CD4-positive, CD25-positive, alpha-beta regulatory T cell (primary cell): Measurements from ENCODE around the gene PRAF2. TPM values are rescaled to one million over a fixed set of nuclear protein-coding genes. Genes with fewer than 3 reads are reported as not detected.
A peak's percentile ranks its signal among the peaks of the same experiment; 100 is the strongest.

Experiments used
- ATAC-seq, 2 donors: fragments of 150-1000 bp; cut with Tn5 transposase; one replicate each; pipeline ENCODE4 v1.10.0; 2021; ENCODE audit warnings: low read depth in 2 of 2, moderate number of reproducible peaks in 2 of 2, moderate library complexity in 1 of 2
- DNase-seq, 3 donors: peaks; one replicate each; pipeline versions ENCODE4 v3.0.0 to v3.0.0-alpha.2; 2012 to 2022; ENCODE audit warnings: mixed read lengths in 1 of 3
- H3K27ac ChIP-seq: one replicate; pipeline ENCODE4 v1.7.0; 2013; ENCODE audit warnings: mild to moderate bottlenecking, low read length; ENCODE audit not compliant: insufficient read depth, poor library complexity, severe bottlenecking
- H3K27me3 ChIP-seq: one replicate; pipeline ENCODE4 v1.7.0; 2013; ENCODE audit warnings: low read length; ENCODE audit not compliant: control insufficient read depth, insufficient read depth
- H3K36me3 ChIP-seq: one replicate; pipeline ENCODE4 v1.7.0; 2013; ENCODE audit warnings: mild to moderate bottlenecking, low read length, moderate library complexity; ENCODE audit not compliant: control insufficient read depth, insufficient read depth
- H3K4me1 ChIP-seq: 2 replicates; pipeline ENCODE4 v1.7.0; 2013; ENCODE audit warnings: mild to moderate bottlenecking, low read length; ENCODE audit not compliant: insufficient read depth, control insufficient read depth, poor library complexity, severe bottlenecking
- H3K4me3 ChIP-seq: one replicate; pipeline ENCODE4 v1.7.0; 2013; ENCODE audit warnings: low read depth, mild to moderate bottlenecking, low read length, moderate library complexity
- H3K9me3 ChIP-seq, 2 experiments: 1 replicate in 1 of 2; 2 replicates in 1 of 2; pipeline ENCODE4 v1.7.0; 2013; ENCODE audit warnings: low read length in 2 of 2, mild to moderate bottlenecking in 1 of 2, moderate library complexity in 1 of 2; ENCODE audit not compliant: control insufficient read depth in 2 of 2
- H3K27ac Mint-ChIP-seq, 3 donors: one replicate each; pipeline ENCODE4 v1.8.0; 2020 to 2022; ENCODE audit warnings: mild to moderate bottlenecking in 3 of 3, mixed read lengths in 3 of 3, moderate library complexity in 2 of 3
- H3K27me3 Mint-ChIP-seq: one replicate; pipeline ENCODE4 v1.8.0; 2022; ENCODE audit warnings: mild to moderate bottlenecking, mixed read lengths
- H3K36me3 Mint-ChIP-seq: one replicate; pipeline ENCODE4 v1.8.0; 2020; ENCODE audit warnings: mixed read lengths
- H3K4me1 Mint-ChIP-seq, 4 donors: one replicate each; pipeline ENCODE4 v1.8.0; 2020 to 2022; ENCODE audit warnings: mixed read lengths in 4 of 4, mild to moderate bottlenecking in 1 of 4
- H3K4me3 Mint-ChIP-seq, 4 donors: one replicate each; pipeline ENCODE4 v1.8.0; 2020 to 2022; ENCODE audit warnings: mild to moderate bottlenecking in 4 of 4, mixed read lengths in 4 of 4, moderate library complexity in 3 of 4
- H3K9me3 Mint-ChIP-seq, 7 donors: one replicate each; pipeline ENCODE4 v1.8.0; 2020 to 2022; ENCODE audit warnings: mixed read lengths in 7 of 7, mild to moderate bottlenecking in 3 of 7, moderate library complexity in 2 of 7
- polyA plus RNA-seq, 4 donors: library from polyadenylated mRNA; unstranded; fragments of 300-500 nt; fragmentation: Illumina TruSeq; gene quantifications; one replicate each; pipeline ENCODE4 v1.2.3, GENCODE V29; 2021
- total RNA-seq: library from RNA; stranded (reverse); gene quantifications from one replicate; pipeline ENCODE4 v1.2.3, GENCODE V29; 2022

Gene PRAF2
- total and polyA plus RNA-seq, 5 donors from 2014 or later: 20.4 to 49.4 (median 42.0) TPM

DNA sequence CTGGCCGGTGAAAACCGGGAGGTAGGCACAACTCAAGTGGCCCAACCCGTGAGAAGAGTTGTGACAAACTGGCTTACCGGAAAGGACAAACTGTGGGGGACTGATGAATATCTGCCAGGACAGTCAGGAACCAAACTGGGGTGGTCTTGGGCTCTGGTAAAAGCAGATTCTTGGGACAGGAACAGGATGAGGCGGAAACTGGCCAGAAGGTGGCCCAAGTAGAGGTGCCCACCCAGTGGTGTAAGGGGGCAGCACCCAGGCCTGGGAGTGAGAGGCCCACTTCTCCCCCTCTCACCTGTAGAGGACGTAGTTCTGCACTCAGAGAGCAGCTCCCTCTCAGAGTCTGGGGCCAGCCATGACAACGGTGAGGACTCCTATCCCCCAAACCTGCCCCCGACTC, 9.1 kb downstream of the PRAF2 start:
- Histone ChIP-seq H3K36me3 (no peaks in the 10 kb centered on the region), H3K27ac (no peak overlapping the region), H3K4me3 (no peak overlapping the region), H3K4me1 (no peaks in the 10 kb centered on the region), H3K9me3 (no peaks in the 10 kb centered on the region), H3K27me3 (no peaks in the 10 kb centered on the region)
- no peak for DNase-seq
- Mint-ChIP-seq H3K36me3 (no peaks in the 10 kb centered on the region), H3K9me3 (peaks cover 0 to 2% (median 0%) of the 10 kb centered on the region in 7 donors), H3K27me3 (no peaks in the 10 kb centered on the region), H3K27ac (peak overlapping the region in 1 of 3 donors; percentile 94), H3K4me3 (no peak overlapping the region), H3K4me1 (peaks cover 0 to 2% (median 0%) of the 10 kb centered on the region in 4 donors)
- no peak for ATAC-seq

- DNase-seq (no peak), ATAC-seq (no peak)
- H3K27ac Mint-ChIP-seq: peak overlapping the region in 1 of 3 donors; percentile 94
- H3K36me3 Mint-ChIP-seq: no peaks in the 10 kb centered on the region
- Histone ChIP-seq H3K27me3 (no peaks in the 10 kb centered on the region), H3K4me1 (no peaks in the 10 kb centered on the region), H3K9me3 (no peaks in the 10 kb centered on the region), H3K36me3 (no peaks in the 10 kb centered on the region), H3K4me3 (no peak overlapping the region), H3K27ac (no peak overlapping the region)
- H3K4me1 Mint-ChIP-seq: peaks cover 0 to 2% (median 0%) of the 10 kb centered on the region in 4 donors
- no peaks in the 10 kb centered on the region for H3K27me3 Mint-ChIP-seq
- no peak overlapping the region for H3K4me3 Mint-ChIP-seq
- H3K9me3 Mint-ChIP-seq: peaks cover 0 to 2% (median 0%) of the 10 kb centered on the region in 7 donors
Observed at GRCh38 chrX:49064303-49064702, 9.5 kb downstream of the PRAF2 start.

DNA sequence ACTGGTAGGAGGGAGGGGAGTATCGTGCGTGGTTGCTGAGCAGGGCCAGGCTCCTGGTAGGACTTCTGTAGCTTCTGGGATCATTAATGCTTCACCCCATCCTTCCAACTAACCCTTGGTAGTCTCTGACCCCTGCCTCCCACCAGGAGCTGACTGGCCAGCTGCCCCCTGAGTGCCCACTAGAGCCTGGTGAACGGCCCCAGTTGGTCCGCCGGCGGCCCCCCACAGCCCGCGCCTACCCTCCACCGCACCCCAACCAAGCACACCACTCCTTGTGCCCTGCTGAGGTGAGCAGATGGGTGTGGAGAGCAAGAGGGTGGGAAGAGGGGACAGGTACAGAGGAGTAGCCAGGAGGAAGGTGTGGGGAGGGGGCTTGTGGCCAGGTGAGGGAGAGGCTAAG, 10.1 kb downstream of the PRAF2 start:
- no peaks in the 10 kb centered on the region for H3K36me3 Mint-ChIP-seq
- H3K4me1 ChIP-seq: no peaks in the 10 kb centered on the region
- no peak overlapping the region for H3K4me3 Mint-ChIP-seq
- H3K4me1 Mint-ChIP-seq: peaks cover 0 to 2% (median 0%) of the 10 kb centered on the region in 4 donors
- peaks cover 0 to 2% (median 0%) of the 10 kb centered on the region in 7 donors for H3K9me3 Mint-ChIP-seq
- H3K27me3 ChIP-seq: no peaks in the 10 kb centered on the region
- H3K27me3 Mint-ChIP-seq: no peaks in the 10 kb centered on the region
- no peaks in the 10 kb centered on the region for H3K36me3 ChIP-seq
- ATAC-seq (no peak), DNase-seq (no peak)
- H3K27ac Mint-ChIP-seq: no peak overlapping the region
- H3K27ac ChIP-seq: no peak overlapping the region
- no peaks in the 10 kb centered on the region for H3K9me3 ChIP-seq
- no peak overlapping the region for H3K4me3 ChIP-seq

GRCh38 chrX:49061916-49062315, 11.9 kb downstream of the PRAF2 start:
- Histone ChIP-seq H3K4me1 (no peaks in the 10 kb centered on the region), H3K27me3 (no peaks in the 10 kb centered on the region), H3K36me3 (no peaks in the 10 kb centered on the region), H3K9me3 (no peaks in the 10 kb centered on the region), H3K27ac (no peak overlapping the region), H3K4me3 (no peak overlapping the region)
- H3K27me3 Mint-ChIP-seq: no peaks in the 10 kb centered on the region
- H3K9me3 Mint-ChIP-seq: peaks cover 0 to 2% (median 0%) of the 10 kb centered on the region in 7 donors
- H3K27ac Mint-ChIP-seq: peak overlapping the region in 1 of 3 donors; percentile 79
- no peak overlapping the region for H3K4me3 Mint-ChIP-seq
- peaks cover 0 to 2% (median 0%) of the 10 kb centered on the region in 4 donors for H3K4me1 Mint-ChIP-seq
- no peak for DNase-seq
- H3K36me3 Mint-ChIP-seq: no peaks in the 10 kb centered on the region
- ATAC-seq: no peak

DNA sequence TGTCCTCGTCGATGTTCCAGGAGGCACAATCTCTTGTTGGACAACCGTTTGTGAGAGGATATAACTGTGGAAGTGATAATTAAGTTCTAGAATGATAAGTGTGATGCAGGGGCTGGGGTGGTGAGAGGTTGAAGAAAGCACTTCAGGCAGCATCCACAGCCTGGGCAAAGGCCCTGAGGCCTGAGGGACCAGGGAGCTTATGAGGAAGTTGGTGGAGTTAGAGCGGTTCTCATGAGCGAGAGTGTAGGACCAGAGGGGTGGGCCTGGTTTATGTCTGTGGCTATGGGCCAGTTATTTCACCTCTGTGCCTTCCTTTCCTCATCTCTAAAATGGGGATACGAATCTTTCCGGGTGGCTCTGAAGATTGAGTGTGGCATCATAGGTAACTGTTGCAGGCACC, 12.3 kb downstream of the PRAF2 start:
- Mint-ChIP-seq H3K9me3 (peaks cover 0 to 2% (median 0%) of the 10 kb centered on the region in 7 donors), H3K27ac (no peak overlapping the region), H3K36me3 (no peaks in the 10 kb centered on the region), H3K4me1 (peaks cover 0 to under 1% (median 0%) of the 10 kb centered on the region in 4 donors), H3K4me3 (no peak overlapping the region), H3K27me3 (no peaks in the 10 kb centered on the region)
- Histone ChIP-seq H3K9me3 (no peaks in the 10 kb centered on the region), H3K4me3 (no peak overlapping the region), H3K4me1 (no peaks in the 10 kb centered on the region), H3K27me3 (no peaks in the 10 kb centered on the region), H3K36me3 (no peaks in the 10 kb centered on the region), H3K27ac (no peak overlapping the region)
- DNase-seq: no peak
- no peak for ATAC-seq

GRCh38 chrX:49060914-49061313, 12.9 kb downstream of the PRAF2 start:
- H3K9me3 ChIP-seq: no peaks in the 10 kb centered on the region
- H3K4me1 ChIP-seq: no peaks in the 10 kb centered on the region
- Mint-ChIP-seq H3K4me3 (no peak overlapping the region), H3K9me3 (peaks cover 0 to 2% (median 0%) of the 10 kb centered on the region in 7 donors), H3K4me1 (peaks cover 0 to 1% (median under 1%) of the 10 kb centered on the region in 4 donors), H3K27me3 (no peaks in the 10 kb centered on the region), H3K36me3 (no peaks in the 10 kb centered on the region), H3K27ac (peak overlapping the region in 1 of 3 donors; percentile 59)
- H3K4me3 ChIP-seq: no peak overlapping the region
- no peak overlapping the region for H3K27ac ChIP-seq
- no peak for ATAC-seq
- H3K27me3 ChIP-seq: no peaks in the 10 kb centered on the region
- no peaks in the 10 kb centered on the region for H3K36me3 ChIP-seq
- no peak for DNase-seq

GRCh38 chrX:49059681-49060085, 14.1 kb downstream of the PRAF2 start:
- H3K4me1 ChIP-seq: no peaks in the 10 kb centered on the region
- H3K27ac Mint-ChIP-seq: peak overlapping the region in 1 of 3 donors; percentile 14
- H3K27ac ChIP-seq: no peak overlapping the region
- no peak overlapping the region for H3K4me3 ChIP-seq
- no peaks in the 10 kb centered on the region for H3K36me3 ChIP-seq
- H3K27me3 Mint-ChIP-seq: no peaks in the 10 kb centered on the region
- no peaks in the 10 kb centered on the region for H3K27me3 ChIP-seq
- peaks cover 0 to 13% (median 4%) of the 10 kb centered on the region in 4 donors for H3K4me1 Mint-ChIP-seq
- DNase-seq: no peak
- H3K36me3 Mint-ChIP-seq: no peaks in the 10 kb centered on the region
- H3K9me3 Mint-ChIP-seq: peaks cover 0 to 2% (median 0%) of the 10 kb centered on the region in 7 donors
- no peak for ATAC-seq
- H3K9me3 ChIP-seq: no peaks in the 10 kb centered on the region
- H3K4me3 Mint-ChIP-seq: no peak overlapping the region

- peaks cover 0 to 2% (median 0%) of the 10 kb centered on the region in 7 donors for H3K9me3 Mint-ChIP-seq
- Histone ChIP-seq H3K4me1 (peaks cover 1% of the 10 kb centered on the region), H3K9me3 (no peaks in the 10 kb centered on the region), H3K4me3 (no peak overlapping the region), H3K27ac (no peak overlapping the region), H3K36me3 (no peaks in the 10 kb centered on the region), H3K27me3 (no peaks in the 10 kb centered on the region)
- no peak overlapping the region for H3K27ac Mint-ChIP-seq
- H3K27me3 Mint-ChIP-seq: no peaks in the 10 kb centered on the region
- ATAC-seq: no peak
- peaks cover 0 to 17% (median 6%) of the 10 kb centered on the region in 4 donors for H3K4me1 Mint-ChIP-seq
- no peak overlapping the region for H3K4me3 Mint-ChIP-seq
- DNase-seq: no peak
- no peaks in the 10 kb centered on the region for H3K36me3 Mint-ChIP-seq
Observed at GRCh38 chrX:49059201-49059600, 14.6 kb downstream of the PRAF2 start.
